IMR-90 (cell line): Measurements from ENCODE around the gene MUC6. TPM values are rescaled to one million over a fixed set of nuclear protein-coding genes. Genes with fewer than 3 reads are reported as not detected.

Source experiments
- ATAC-seq: fragments of 200-7000 bp; cut with Tn5 transposase; 2 replicates; pipeline ENCODE4 v1.9.1; 2020; ENCODE audit warnings: low read depth, mild to moderate bottlenecking, moderate library complexity
- BruUV-seq: library from RNA; stranded (reverse); fragments of 400-500 nt; replicated peaks from 2 replicates; lab custom pipeline; 2021; lab: Mats Ljungman, UMichigan
- CTCF ChIA-PET: fragments of 300-600 bp; formaldehyde crosslinking; extraction: SDS; loops from one replicate; lab custom pipeline; 2021; ENCODE audit warnings: antibody characterized with exemption; lab: Yijun Ruan, JAX
- POLR2A ChIA-PET: fragments of 300-600 bp; sonication (Branson Sonifier 250); formaldehyde crosslinking; loops from one replicate; lab custom pipeline; 2022; ENCODE audit warnings: antibody characterized with exemption; ENCODE audit not compliant: unreplicated experiment; lab: Charles Lee
- DNase-seq: peaks from one replicate; pipeline ENCODE4 v3.0.0; 2013
- H2AFZ ChIP-seq: replicated peaks from 2 replicates; pipeline ENCODE3; 2013; ENCODE audit warnings: low read length, mild to moderate bottlenecking; ENCODE audit not compliant: poor library complexity
- H2AK5ac ChIP-seq: 2 replicates; pipeline ENCODE4 v1.6.1; 2013; ENCODE audit warnings: low read depth, low read length, inconsistent platforms
- H2AK9ac ChIP-seq: replicated peaks from 2 replicates; pipeline ENCODE3; 2013; ENCODE audit warnings: mild to moderate bottlenecking, low read depth, low read length, moderate library complexity; ENCODE audit not compliant: poor library complexity
- H2BK120ac ChIP-seq: 2 replicates; pipeline ENCODE4 v1.6.1; 2013; ENCODE audit warnings: low read depth, low read length, inconsistent platforms
- H2BK15ac ChIP-seq: 3 replicates; pipeline ENCODE4 v1.6.1; 2013; ENCODE audit warnings: low read depth, low read length, inconsistent platforms
- H2BK20ac ChIP-seq: 2 replicates; pipeline ENCODE4 v1.6.1; 2013; ENCODE audit warnings: low read depth, mild to moderate bottlenecking, inconsistent platforms, low read length, moderate library complexity
- H2BK5ac ChIP-seq: 2 replicates; pipeline ENCODE4 v1.6.1; 2013; ENCODE audit warnings: mild to moderate bottlenecking, low read depth, low read length, inconsistent platforms; ENCODE audit not compliant: poor library complexity, severe bottlenecking
- H3K14ac ChIP-seq: replicated peaks from 2 replicates; pipeline ENCODE4 v1.6.1; 2013; ENCODE audit warnings: low read depth, low read length, inconsistent platforms
- H3K18ac ChIP-seq: 2 replicates; pipeline ENCODE4 v1.6.1; 2013; ENCODE audit warnings: low read depth, low read length, control low read depth
- H3K23ac ChIP-seq: 2 replicates; pipeline ENCODE4 v1.6.1; 2013; ENCODE audit warnings: low read depth, low read length, inconsistent platforms
- H3K27ac ChIP-seq: 2 replicates; pipeline ENCODE4 v1.5.1; 2013; ENCODE audit warnings: mild to moderate bottlenecking, control low read depth, low read length; ENCODE audit not compliant: insufficient read depth
- H3K27me3 ChIP-seq: 2 replicates; pipeline ENCODE4 v1.6.1; 2013; ENCODE audit warnings: low read length; ENCODE audit not compliant: control insufficient read depth, insufficient read depth
- H3K36me3 ChIP-seq: 2 replicates; pipeline ENCODE4 v1.6.1; 2013; ENCODE audit warnings: low read length, mixed read lengths; ENCODE audit not compliant: control insufficient read depth, insufficient read depth
- H3K4ac ChIP-seq: 2 replicates; pipeline ENCODE4 v1.6.1; 2013; ENCODE audit warnings: low read depth, low read length, inconsistent platforms
- H3K4me1 ChIP-seq: 2 replicates; pipeline ENCODE4 v1.6.1; 2013; ENCODE audit warnings: low read length, mixed read lengths; ENCODE audit not compliant: control insufficient read depth, insufficient read depth
- H3K4me2 ChIP-seq: 2 replicates; pipeline ENCODE4 v1.6.1; 2013; ENCODE audit warnings: low read depth, mild to moderate bottlenecking, control low read depth, low read length, moderate library complexity
- H3K4me3 ChIP-seq: 2 replicates; pipeline ENCODE4 v1.5.1; 2013; ENCODE audit warnings: low read depth, mild to moderate bottlenecking, control low read depth, low read length, moderate library complexity; ENCODE audit not compliant: insufficient read depth
- H3K56ac ChIP-seq: 2 replicates; pipeline ENCODE4 v1.6.1; 2013; ENCODE audit warnings: low read length, inconsistent platforms; ENCODE audit not compliant: insufficient read depth; ENCODE audit errors: extremely low read depth
- H3K79me1 ChIP-seq, 2 experiments: 2 replicates each; pipeline ENCODE4 v1.6.1; 2013; ENCODE audit warnings: low read length in 2 of 2, inconsistent platforms in 1 of 2, low read depth in 1 of 2
- H3K9ac ChIP-seq: 2 replicates; pipeline ENCODE4 v1.6.1; 2013; ENCODE audit warnings: low read depth, low read length, control low read depth
- H3K9me1 ChIP-seq: 2 replicates; pipeline ENCODE4 v1.6.1; 2013; ENCODE audit warnings: low read length, inconsistent platforms; ENCODE audit not compliant: insufficient read depth
- H3K9me3 ChIP-seq: 2 replicates; pipeline ENCODE4 v1.6.1; 2013; ENCODE audit warnings: low read length; ENCODE audit not compliant: control insufficient read depth, insufficient read depth
- H4K20me1 ChIP-seq: 2 replicates; pipeline ENCODE4 v1.6.1; 2013; ENCODE audit warnings: low read length, inconsistent platforms; ENCODE audit not compliant: insufficient read depth
- H4K5ac ChIP-seq: 2 replicates; pipeline ENCODE4 v1.6.1; 2013; ENCODE audit warnings: mild to moderate bottlenecking, low read depth, low read length, control low read depth
- H4K8ac ChIP-seq, 2 experiments: 2 replicates each; pipeline ENCODE4 v1.6.1; 2013; ENCODE audit warnings: low read depth in 2 of 2, low read length in 2 of 2, control low read depth in 1 of 2, inconsistent platforms in 1 of 2
- H4K91ac ChIP-seq: 2 replicates; pipeline ENCODE4 v1.6.1; 2013; ENCODE audit warnings: low read depth, low read length, inconsistent platforms; ENCODE audit not compliant: insufficient read depth
- CHD1 ChIP-seq: IDR thresholded peaks from 2 replicates; pipeline ENCODE4 v1.6.1; 2012; ENCODE audit warnings: low read depth, low read length, improper control_type of control experiment
- FOS ChIP-seq: fragments of 150-350 bp; IDR thresholded peaks from 2 replicates; pipeline ENCODE4 v1.6.1; 2016; ENCODE audit warnings: low read depth, low read length
- MAFK ChIP-seq: IDR thresholded peaks from 2 replicates; pipeline ENCODE4 v1.6.1; 2012; ENCODE audit warnings: low read depth, low read length, improper control_type of control experiment
- MAZ ChIP-seq: IDR thresholded peaks from 2 replicates; pipeline ENCODE4 v1.6.1; 2012; ENCODE audit warnings: low read depth, mild to moderate bottlenecking, low read length, improper control_type of control experiment, moderate library complexity, borderline replicate concordance
- MXI1 ChIP-seq: IDR thresholded peaks from 2 replicates; pipeline ENCODE4 v1.6.1; 2012; ENCODE audit warnings: low read depth, mild to moderate bottlenecking, low read length, moderate library complexity, borderline replicate concordance
- POLR2A ChIP-seq: IDR thresholded peaks from 2 replicates; pipeline ENCODE4 v1.6.1; 2012; ENCODE audit warnings: mild to moderate bottlenecking, low read depth, low read length
- RAD21 ChIP-seq: IDR thresholded peaks from 2 replicates; pipeline ENCODE4 v1.6.1; 2012; ENCODE audit warnings: low read length, improper control_type of control experiment
- RCOR1 ChIP-seq: IDR thresholded peaks from 2 replicates; pipeline ENCODE4 v1.6.1; 2012; ENCODE audit warnings: mild to moderate bottlenecking, low read length, improper control_type of control experiment; ENCODE audit not compliant: insufficient replicate concordance
- RFX5 ChIP-seq: IDR thresholded peaks from 2 replicates; pipeline ENCODE4 v1.8.0; 2012; ENCODE audit warnings: low read depth, mild to moderate bottlenecking, low read length, moderate library complexity
- SMC3 ChIP-seq: fragments of 150-350 bp; IDR thresholded peaks from 2 replicates; pipeline ENCODE4 v1.6.1; 2016; ENCODE audit warnings: low read depth, mild to moderate bottlenecking, antibody characterized with exemption, low read length, moderate library complexity
- WGBS, 2 experiments: methylation state at CpG; one replicate each; pipeline versions ENCODE4 v1.1.5 to v1.1.7; 2013; ENCODE audit warnings: missing lambda C conversion rate in 2 of 2; ENCODE audit not compliant: insufficient read length in 1 of 2; ENCODE audit errors: extremely low coverage in 2 of 2; 5-methylcytosine and 5-hydroxymethylcytosine counted together
- dilution Hi-C: fragments of 300-500 bp; cut with HindIII; formaldehyde crosslinking; loops from one replicate; pipeline ENCODE4 v1.14.3; 2018; ENCODE audit warnings: low sequenced_read_pairs; ENCODE audit not compliant: unreplicated experiment
- in situ Hi-C: fragments of 300-500 bp; cut with MboI; formaldehyde crosslinking; loops from 3 replicates; pipeline ENCODE4 v1.14.3; 2019; ENCODE audit warnings: low sequenced_read_pairs, inconsistent platforms, mixed read lengths
- intact Hi-C: fragments of 100-400 bp; cut with micrococcal nuclease; formaldehyde crosslinking; loops from 2 replicates; pipeline ENCODE4 v1.10.0; 2022
- polyA plus RNA-seq, 3 experiments: library from polyadenylated mRNA; depleted of rRNA; stranded (reverse); fragments of >200 nt; gene quantifications; 2 replicates each; pipeline ENCODE4 v1.2.3, GENCODE V29; 2012; ENCODE audit warnings: low replicate concordance in 1 of 3
- total RNA-seq: library from RNA; depleted of rRNA; stranded (reverse); fragments of >200 nt; gene quantifications from 2 replicates; pipeline ENCODE4 v1.2.3, GENCODE V29; 2012

The MUC6 gene
- total and polyA plus RNA-seq, 2 of the 4 experiments (the other 2 are of a cell fraction) = not detected

DNA sequence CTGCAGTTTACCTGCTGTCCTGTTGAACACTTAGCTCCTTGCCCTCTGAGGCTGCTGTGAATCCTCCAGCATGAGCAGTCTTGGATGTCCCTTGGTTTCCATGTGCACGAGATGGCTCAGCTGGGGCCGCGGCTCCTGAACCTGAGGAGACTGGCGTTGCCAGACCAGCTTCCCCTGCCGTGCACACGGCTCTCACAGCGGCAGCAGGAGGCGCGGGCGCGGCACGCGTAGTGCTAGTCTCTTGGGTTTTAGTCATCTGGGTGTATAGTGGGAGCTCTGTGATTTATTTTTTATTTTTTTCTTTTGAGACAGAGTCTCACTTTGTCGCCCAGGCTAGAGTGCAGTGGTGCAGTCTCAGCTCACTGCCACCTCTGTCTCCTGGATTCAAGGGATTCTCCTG lies 54.8 kb downstream of the MUC6 start:
- ChIA-PET CTCF (no interaction called here), POLR2A (no interaction called here)
- BruUV-seq = no TSS peak
- Histone ChIP-seq H2AK9ac (no peak overlapping the region), H3K27ac (no peak overlapping the region), H3K14ac (no peak overlapping the region), H3K56ac (no peak overlapping the region), H3K4me1 (no peaks in the 10 kb centered on the region), H4K20me1 (peaks cover 32% of the 10 kb centered on the region), H2BK120ac (no peak overlapping the region), H2BK5ac (no peak overlapping the region), H4K91ac (no peak overlapping the region), H3K79me1 (peaks cover 17 to 46% of the 10 kb centered on the region in 2 experiments), H3K4me3 (no peak overlapping the region), H3K9me3 (no peaks in the 10 kb centered on the region), H4K5ac (no peak overlapping the region), H2AK5ac (no peak overlapping the region), H3K9me1 (no peaks in the 10 kb centered on the region), H3K23ac (no peak overlapping the region), H4K8ac (no peak overlapping the region), H3K9ac (no peak overlapping the region), H2AFZ (no peak overlapping the region), H3K36me3 (peaks cover 66% of the 10 kb centered on the region), H3K4ac (no peak overlapping the region), H3K27me3 (no peaks in the 10 kb centered on the region), H2BK20ac (no peak overlapping the region), H2BK15ac (no peak overlapping the region), H3K4me2 (no peak overlapping the region), H3K18ac (no peak overlapping the region)
- intact Hi-C loops (no loop called here), dilution Hi-C loops (no loop called here), in situ Hi-C loops (no loop called here)
- ATAC-seq (no peak), DNase-seq (no peak)
- 94% methylated on average over 3 of the region's 14 CpGs; no CpG with 5 or more reads in 1 of the 2 experiments for WGBS, 2 experiments
- TF ChIP-seq RAD21 (no peak), RFX5 (no peak), CHD1 (no peak), SMC3 (no peak), FOS (no peak), RCOR1 (no peak), MAZ (no peak), MXI1 (no peak), POLR2A (no peak), MAFK (no peak)
